HCT116 (cell line): ENCODE measurements around the gene SCTR. TPM values are rescaled to one million over a fixed set of nuclear protein-coding genes. Genes with fewer than 3 reads are reported as not detected.

Experiments
- ATAC-seq: fragments of 200-7000 bp; cut with Tn5 transposase; 2 replicates; pipeline ENCODE4 v1.9.1; 2020; ENCODE audit warnings: mild to moderate bottlenecking, moderate library complexity
- BruUV-seq: library from RNA; stranded (reverse); fragments of 400-500 nt; replicated peaks from 2 replicates; lab custom pipeline; 2021; lab: Mats Ljungman, UMichigan
- CTCF ChIA-PET: fragments of 300-600 bp; sonication (Branson Sonifier 250); formaldehyde crosslinking; loops from one replicate; lab custom pipeline; 2021; ENCODE audit warnings: antibody characterized with exemption; lab: Charles Lee
- POLR2A ChIA-PET: fragments of 300-600, 350-600 bp; sonication (Branson Sonifier 250); formaldehyde crosslinking; loops from one replicate; lab custom pipeline; 2021; ENCODE audit warnings: antibody characterized with exemption; lab: Charles Lee
- RAD21 ChIA-PET, 2 experiments: fragments of 300-600 bp; sonication (Branson Sonifier 250); formaldehyde crosslinking; loops; one replicate each; lab custom pipeline; 2023; ENCODE audit warnings: low total read pairs in 2 of 2; ENCODE audit not compliant: uncharacterized antibody in 2 of 2, unreplicated experiment in 2 of 2, low non-redundant PET in 1 of 2; lab: Charles Lee
- DNase-seq: peaks from one replicate; pipeline ENCODE4 v3.0.0-alpha.2; 2010; ENCODE audit warnings: low read depth, low spot score
- H2AFZ ChIP-seq: fragments of 200-600 bp; shearing (Covaris generic), sonication (generic); 2 replicates; pipeline ENCODE4 v1.6.1; 2017; ENCODE audit warnings: low read depth, mixed run types, mixed read lengths, antibody characterized with exemption, low read length; ENCODE audit not compliant: poor library complexity, severe bottlenecking
- H3K27ac ChIP-seq: 2 replicates; pipeline ENCODE4 v1.5.1; 2012; ENCODE audit warnings: low read depth, low read length
- H3K27me3 ChIP-seq: fragments of 200-600 bp; sonication (generic); 2 replicates; pipeline ENCODE4 v1.6.1; 2016; ENCODE audit warnings: mixed run types, low read length, mixed read lengths; ENCODE audit not compliant: insufficient read depth
- H3K36me3 ChIP-seq, 2 experiments: fragments of 200-500 bp in 1 of 2; fragments of 200-600 bp in 1 of 2; sonication (Bioruptor generic) in 1 of 2; sonication (generic) in 1 of 2; 2 replicates each; pipeline versions ENCODE4 v1.5.1 to v1.6.1; 2014 to 2016; ENCODE audit warnings: low read length in 2 of 2, inconsistent platforms in 1 of 2, mixed read lengths in 1 of 2, mixed run types in 1 of 2; ENCODE audit not compliant: insufficient read depth in 2 of 2, control insufficient read depth in 1 of 2
- H3K4me1 ChIP-seq, 2 experiments: fragments of 200-600 bp in 1 of 2; sonication (generic) in 1 of 2; 2 replicates each; pipeline versions ENCODE4 v1.5.1 to v1.6.1; 2012 to 2017; ENCODE audit warnings: low read length in 2 of 2, inconsistent platforms in 1 of 2, mild to moderate bottlenecking in 1 of 2, mixed read lengths in 1 of 2, mixed run types in 1 of 2, moderate library complexity in 1 of 2; ENCODE audit not compliant: insufficient read depth in 2 of 2, control insufficient read depth in 1 of 2
- H3K4me2 ChIP-seq: fragments of 200-600 bp; sonication (generic); 2 replicates; pipeline ENCODE4 v1.6.1; 2017; ENCODE audit warnings: mixed run types, low read length, mixed read lengths
- H3K4me3 ChIP-seq, 2 experiments: fragments of 200-600 bp in 1 of 2; sonication (generic) in 1 of 2; replicated peaks in 1 of 2; 2 replicates each; pipeline ENCODE4 v1.5.1; 2011 to 2016; ENCODE audit warnings: low read length in 2 of 2, control low read depth in 1 of 2, low read depth in 1 of 2, mild to moderate bottlenecking in 1 of 2, mixed read lengths in 1 of 2, mixed run types in 1 of 2
- H3K79me2 ChIP-seq: fragments of 200-600 bp; sonication (generic); 2 replicates; pipeline ENCODE4 v1.6.1; 2017; ENCODE audit warnings: mild to moderate bottlenecking, mixed run types, low read length, moderate library complexity, mixed read lengths; ENCODE audit not compliant: insufficient read depth
- H3K9ac ChIP-seq: fragments of 200-600 bp; sonication (generic); 2 replicates; pipeline ENCODE4 v1.6.1; 2016; ENCODE audit warnings: low read length, mixed read lengths
- H3K9me2 ChIP-seq: fragments of 200-600 bp; sonication (generic), shearing (Covaris generic); 2 replicates; pipeline ENCODE4 v1.6.1; 2017; ENCODE audit warnings: mixed run types, mild to moderate bottlenecking, moderate library complexity; ENCODE audit not compliant: insufficient read depth
- H3K9me3 ChIP-seq, 2 experiments: fragments of 200-500 bp in 1 of 2; fragments of 200-600 bp in 1 of 2; sonication (Bioruptor generic) in 1 of 2; sonication (generic) in 1 of 2; 2 replicates each; pipeline ENCODE4 v1.6.1; 2014 to 2017; ENCODE audit warnings: low read length in 2 of 2, mixed read lengths in 2 of 2, inconsistent platforms in 1 of 2, low read depth in 1 of 2, mild to moderate bottlenecking in 1 of 2, mixed run types in 1 of 2, moderate library complexity in 1 of 2; ENCODE audit not compliant: control insufficient read depth in 1 of 2, insufficient read depth in 1 of 2
- H4K20me1 ChIP-seq: fragments of 200-600 bp; sonication (generic), shearing (Covaris generic); 2 replicates; pipeline ENCODE4 v1.6.1; 2017; ENCODE audit warnings: mixed run types, mild to moderate bottlenecking, moderate library complexity; ENCODE audit not compliant: insufficient read depth
- EGR1 ChIP-seq: IDR thresholded peaks from 2 replicates; pipeline ENCODE4 v1.6.1; 2012; ENCODE audit warnings: low read depth
- ELF1 ChIP-seq: IDR thresholded peaks from 2 replicates; pipeline ENCODE4 v1.6.1; 2012; ENCODE audit warnings: low read depth, borderline replicate concordance
- EZH2 ChIP-seq: fragments of 200-600 bp; sonication (generic); IDR thresholded peaks from 2 replicates; pipeline ENCODE4 v1.6.1; 2017; ENCODE audit warnings: antibody characterized with exemption, mixed run types
- EZH2phosphoT487 ChIP-seq: fragments of 200-600 bp; IDR thresholded peaks from 2 replicates; pipeline ENCODE4 v1.6.1; 2018; ENCODE audit warnings: antibody characterized with exemption, borderline replicate concordance
- FOSL1 ChIP-seq: IDR thresholded peaks from 2 replicates; pipeline ENCODE4 v1.6.1; 2012; ENCODE audit warnings: low read depth
- MAX ChIP-seq: IDR thresholded peaks from 2 replicates; pipeline ENCODE4 v1.6.1; 2012
- SRF ChIP-seq: IDR thresholded peaks from 2 replicates; pipeline ENCODE4 v1.6.1; 2012; ENCODE audit warnings: low read depth
- TCF7L2 ChIP-seq: IDR thresholded peaks from 2 replicates; pipeline ENCODE4 v1.7.0; 2011; ENCODE audit warnings: borderline replicate concordance, inconsistent platforms; ENCODE audit not compliant: insufficient read depth, insufficient read length; ENCODE audit errors: extremely low read depth
- YY1 ChIP-seq: IDR thresholded peaks from 2 replicates; pipeline ENCODE4 v1.6.1; 2011; ENCODE audit warnings: low read length, low read depth, moderate library complexity, mild to moderate bottlenecking; ENCODE audit not compliant: insufficient replicate concordance; ENCODE audit errors: extremely low read depth
- intact Hi-C: fragments of 100-400 bp; cut with micrococcal nuclease; formaldehyde crosslinking; loops from 2 replicates; pipeline ENCODE4 v1.10.0; 2022
- total RNA-seq: library from RNA; stranded (reverse); gene quantifications from one replicate; pipeline ENCODE4 v1.2.1, GENCODE V29; 2021; ENCODE audit not compliant: unreplicated experiment

The SCTR gene
- total RNA-seq, 1 experiment from 2014 or later: not detected

GRCh38 chr2:119460076-119460475 is 64.2 kb downstream of the SCTR start:
- no peaks in the 10 kb centered on the region for H3K79me2 ChIP-seq
- H3K9me2 ChIP-seq: no peaks in the 10 kb centered on the region
- no TSS peak for BruUV-seq
- ChIA-PET POLR2A (no interaction called here), CTCF (no interaction called here), RAD21 (no interaction called here)
- H3K4me3 ChIP-seq: no peak overlapping the region
- DNase-seq: no peak
- no peaks in the 10 kb centered on the region for H3K4me1 ChIP-seq
- TF ChIP-seq EGR1: no peak
- TF ChIP-seq ELF1: no peak
- no peak for TF ChIP-seq YY1
- TF ChIP-seq TCF7L2: no peak
- no peak for TF ChIP-seq SRF
- TF ChIP-seq FOSL1: no peak
- intact Hi-C loops: no loop called here
- H4K20me1 ChIP-seq: no peaks in the 10 kb centered on the region
- no peak overlapping the region for H3K4me2 ChIP-seq
- no peak overlapping the region for H3K27ac ChIP-seq
- H3K36me3 ChIP-seq: no peaks in the 10 kb centered on the region
- no peaks in the 10 kb centered on the region for H3K27me3 ChIP-seq
- H2AFZ ChIP-seq: no peak overlapping the region
- no peak for ATAC-seq
- H3K9ac ChIP-seq: no peak overlapping the region
- H3K9me3 ChIP-seq: no peaks in the 10 kb centered on the region

GRCh38 chr2:119455066-119455718 is 69.1 kb downstream of the SCTR start:
- ChIA-PET POLR2A (no interaction called here), CTCF (no interaction called here), RAD21 (no interaction called here)
- H3K9ac ChIP-seq: no peak overlapping the region
- H3K79me2 ChIP-seq: no peaks in the 10 kb centered on the region
- no peak for DNase-seq
- H4K20me1 ChIP-seq: no peaks in the 10 kb centered on the region
- no peak for TF ChIP-seq EZH2phosphoT487
- no peak for TF ChIP-seq EZH2
- TF ChIP-seq MAX: no peak
- intact Hi-C loops: no loop called here
- H3K4me3 ChIP-seq: no peak overlapping the region
- H3K27me3 ChIP-seq: no peaks in the 10 kb centered on the region
- H3K9me2 ChIP-seq: no peaks in the 10 kb centered on the region
- H2AFZ ChIP-seq: no peak overlapping the region
- no peaks in the 10 kb centered on the region for H3K4me1 ChIP-seq
- ATAC-seq: no peak
- H3K4me2 ChIP-seq: no peak overlapping the region
- H3K9me3 ChIP-seq: no peaks in the 10 kb centered on the region
- no TSS peak for BruUV-seq
- H3K36me3 ChIP-seq: no peaks in the 10 kb centered on the region
- H3K27ac ChIP-seq: no peak overlapping the region
